SU-DHL-6 (cell line): ENCODE data around the gene ATP1B3.
"Not testable (repeated sequence)": the region's sequence is repeated elsewhere in the genome, so short reads cannot be mapped to it uniquely, and the experiment has no call there.

Experiments used
- EZH2phosphoT487 ChIP-seq: fragments of 200-600 bp; sonication (generic), shearing (Covaris generic); conservative IDR thresholded peaks from 2 replicates; pipeline ENCODE4 v1.6.1; 2018; ENCODE audit warnings: mild to moderate bottlenecking, antibody characterized with exemption, low read length, moderate library complexity, mixed read lengths
- TF ChIP-seq, protein P1 (sequence below): fragments of 200-600 bp; sonication (generic); IDR thresholded peaks from one replicate; pipeline ENCODE4 v1.5.1; 2017; ENCODE audit warnings: antibody characterized with exemption, mild to moderate bottlenecking, low read length, moderate library complexity; ENCODE audit not compliant: insufficient read depth, poor library complexity, severe bottlenecking

GRCh38 chr3:141848159-141848748, 28.2 kb upstream of the ATP1B3 start:
- TF ChIP-seq, protein P1, sequence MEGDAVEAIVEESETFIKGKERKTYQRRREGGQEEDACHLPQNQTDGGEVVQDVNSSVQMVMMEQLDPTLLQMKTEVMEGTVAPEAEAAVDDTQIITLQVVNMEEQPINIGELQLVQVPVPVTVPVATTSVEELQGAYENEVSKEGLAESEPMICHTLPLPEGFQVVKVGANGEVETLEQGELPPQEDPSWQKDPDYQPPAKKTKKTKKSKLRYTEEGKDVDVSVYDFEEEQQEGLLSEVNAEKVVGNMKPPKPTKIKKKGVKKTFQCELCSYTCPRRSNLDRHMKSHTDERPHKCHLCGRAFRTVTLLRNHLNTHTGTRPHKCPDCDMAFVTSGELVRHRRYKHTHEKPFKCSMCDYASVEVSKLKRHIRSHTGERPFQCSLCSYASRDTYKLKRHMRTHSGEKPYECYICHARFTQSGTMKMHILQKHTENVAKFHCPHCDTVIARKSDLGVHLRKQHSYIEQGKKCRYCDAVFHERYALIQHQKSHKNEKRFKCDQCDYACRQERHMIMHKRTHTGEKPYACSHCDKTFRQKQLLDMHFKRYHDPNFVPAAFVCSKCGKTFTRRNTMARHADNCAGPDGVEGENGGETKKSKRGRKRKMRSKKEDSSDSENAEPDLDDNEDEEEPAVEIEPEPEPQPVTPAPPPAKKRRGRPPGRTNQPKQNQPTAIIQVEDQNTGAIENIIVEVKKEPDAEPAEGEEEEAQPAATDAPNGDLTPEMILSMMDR = not testable (repeated sequence)
- TF ChIP-seq EZH2phosphoT487 = not testable (repeated sequence)
